Activated T-cell treated with anti-CD3 and anti-CD28 coated beads, Interleukin-2, amount 50 U/mL, for 4 hours (primary cell): ENCODE measurements around the gene TAL2. TPM values are rescaled to one million over a fixed set of nuclear protein-coding genes. Genes with fewer than 3 reads are reported as not detected.
"Not testable (repeated sequence)": the region's sequence is repeated elsewhere in the genome, so short reads cannot be mapped to it uniquely, and the experiment has no call there.

Source experiments
- ATAC-seq, 2 donors: fragments of 200-7000 bp; cut with Tn5 transposase; one replicate each; pipeline ENCODE4 v1.10.0; 2021
- DNase-seq: peaks from one replicate; pipeline ENCODE4 v3.0.0-alpha.2; 2020
- H3K27me3 Mint-ChIP-seq: one replicate; pipeline ENCODE4 v1.8.0; 2021; ENCODE audit warnings: low read depth, mixed read lengths
- H3K36me3 Mint-ChIP-seq: one replicate; pipeline ENCODE4 v1.8.0; 2022; ENCODE audit warnings: mixed read lengths; ENCODE audit not compliant: insufficient read depth
- H3K4me1 Mint-ChIP-seq: one replicate; pipeline ENCODE4 v1.8.0; 2021; ENCODE audit warnings: low read depth, mixed read lengths
- H3K4me3 Mint-ChIP-seq: one replicate; pipeline ENCODE4 v1.8.0; 2021; ENCODE audit warnings: mild to moderate bottlenecking, moderate library complexity, mixed read lengths
- H3K9me3 Mint-ChIP-seq: one replicate; pipeline ENCODE4 v1.8.0; 2021; ENCODE audit warnings: mixed read lengths
- total RNA-seq, 3 donors: library from RNA; stranded (reverse); gene quantifications; one replicate each; pipeline ENCODE4 v1.2.1, GENCODE V29; 2021

The TAL2 gene
- total RNA-seq, 3 donors from 2014 or later, result 0.38 to 0.54 TPM; not detected in 1

DNA sequence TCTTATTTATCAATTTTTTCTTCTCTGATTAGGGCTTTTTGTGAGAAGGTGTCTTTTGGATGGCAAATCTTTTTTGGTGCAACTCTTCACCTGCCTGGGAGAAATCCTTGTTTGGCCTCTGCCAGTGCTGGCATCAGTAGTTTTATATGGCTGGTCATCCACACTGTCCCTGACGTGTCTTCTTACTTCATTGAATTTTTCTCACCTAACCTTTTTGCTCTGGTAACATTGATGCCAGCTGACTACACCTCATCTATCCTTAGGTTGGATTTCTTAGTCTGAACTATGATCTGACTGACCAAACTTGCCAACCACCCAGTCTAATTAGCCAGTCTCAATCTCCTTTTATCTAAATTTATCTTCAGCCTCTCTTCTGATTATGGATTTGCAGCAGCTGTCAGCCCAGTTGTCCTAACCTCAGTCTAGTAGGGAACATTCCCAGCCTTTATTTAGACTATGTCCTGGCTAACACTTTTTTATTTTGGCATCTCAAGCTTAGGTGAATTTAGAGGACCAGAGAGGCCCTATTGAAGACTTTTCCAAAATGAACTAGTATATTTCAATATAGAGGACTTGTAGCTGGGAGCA lies 21.5 kb downstream of the TAL2 start:
- no peaks in the 10 kb centered on the region for H3K36me3 Mint-ChIP-seq
- H3K4me3 Mint-ChIP-seq, result no peak overlapping the region
- DNase-seq (no peak), ATAC-seq (no peak)
- no peaks in the 10 kb centered on the region for H3K4me1 Mint-ChIP-seq
- no peaks in the 10 kb centered on the region for H3K9me3 Mint-ChIP-seq
- H3K27me3 Mint-ChIP-seq, result peaks cover 15% of the 10 kb centered on the region

DNA sequence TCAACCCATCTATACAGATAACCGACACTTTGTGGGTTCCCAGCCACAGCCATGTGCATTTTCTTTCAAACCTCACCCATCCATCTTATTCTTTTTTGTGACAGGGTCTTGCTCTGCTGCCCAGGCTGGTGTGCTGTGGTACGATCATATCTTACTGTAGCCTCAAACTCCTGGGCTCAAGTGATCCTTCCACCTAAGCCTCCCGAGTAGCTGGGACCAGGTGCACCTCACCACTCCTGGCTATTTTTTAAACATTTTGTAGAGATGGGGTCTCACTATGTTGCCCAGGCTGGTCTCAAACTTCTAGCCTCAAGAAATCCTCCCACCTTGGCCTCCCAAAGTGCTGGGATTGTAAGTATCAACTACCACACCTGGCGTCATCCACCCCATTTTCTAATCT lies 24.7 kb downstream of the TAL2 start:
- H3K4me1 Mint-ChIP-seq, result no peaks in the 10 kb centered on the region
- no peak overlapping the region for H3K4me3 Mint-ChIP-seq
- H3K9me3 Mint-ChIP-seq, result no peaks in the 10 kb centered on the region
- DNase-seq, result no peak
- no peak for ATAC-seq
- no peaks in the 10 kb centered on the region for H3K36me3 Mint-ChIP-seq
- peaks cover 30% of the 10 kb centered on the region for H3K27me3 Mint-ChIP-seq

DNA sequence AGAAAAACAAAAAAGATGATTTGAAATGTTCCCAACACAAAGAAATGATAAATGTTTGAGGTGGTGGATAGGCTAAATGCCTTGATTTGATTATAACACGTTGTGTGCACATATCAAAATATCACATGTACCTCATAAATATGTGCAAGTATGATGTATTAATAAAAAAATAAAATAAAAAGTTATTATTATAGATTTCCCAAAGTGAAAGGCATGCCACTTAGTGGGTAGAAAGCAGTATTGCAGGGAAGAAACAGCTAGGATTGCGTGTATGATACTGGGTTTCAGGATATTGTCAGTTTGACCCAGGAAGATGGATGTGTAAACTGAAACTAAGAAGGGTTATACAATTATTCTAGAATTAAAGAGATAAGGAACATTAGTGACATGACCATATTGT lies 28.5 kb downstream of the TAL2 start:
- H3K36me3 Mint-ChIP-seq, result no peaks in the 10 kb centered on the region
- ATAC-seq (no peak), DNase-seq (no peak)
- peaks cover 44% of the 10 kb centered on the region for H3K27me3 Mint-ChIP-seq
- H3K9me3 Mint-ChIP-seq, result no peaks in the 10 kb centered on the region
- H3K4me3 Mint-ChIP-seq, result no peak overlapping the region
- peaks cover 14% of the 10 kb centered on the region for H3K4me1 Mint-ChIP-seq

- H3K9me3 Mint-ChIP-seq, result no peaks in the 10 kb centered on the region
- H3K4me3 Mint-ChIP-seq, result peak overlapping the region; percentile 87
- no peak for DNase-seq
- peaks cover 23% of the 10 kb centered on the region for H3K4me1 Mint-ChIP-seq
- peaks cover 29% of the 10 kb centered on the region for H3K27me3 Mint-ChIP-seq
- ATAC-seq, result peak in 1 of 2 donors; percentile 10
- H3K36me3 Mint-ChIP-seq, result no peaks in the 10 kb centered on the region
Observed at GRCh38 chr9:105693435-105694189, 31.4 kb downstream of the TAL2 start.

- Mint-ChIP-seq H3K36me3 (no peaks in the 10 kb centered on the region), H3K9me3 (no peaks in the 10 kb centered on the region), H3K4me3 (peak within 1 kb of the TSS; percentile 91), H3K4me1 (peaks cover 29% of the 10 kb centered on the region), H3K27me3 (peaks cover 28% of the 10 kb centered on the region)
- peak; percentile 72 for DNase-seq
- peak; percentile 90 for ATAC-seq
Observed at GRCh38 chr9:105694190-105694847, 32.1 kb downstream of the TAL2 start, which contains the start of gene TMEM38B. TMEM38B (plus strand) TSS chr9:105694541; CDS start chr9:105694661, 120 bp downstream.

DNA sequence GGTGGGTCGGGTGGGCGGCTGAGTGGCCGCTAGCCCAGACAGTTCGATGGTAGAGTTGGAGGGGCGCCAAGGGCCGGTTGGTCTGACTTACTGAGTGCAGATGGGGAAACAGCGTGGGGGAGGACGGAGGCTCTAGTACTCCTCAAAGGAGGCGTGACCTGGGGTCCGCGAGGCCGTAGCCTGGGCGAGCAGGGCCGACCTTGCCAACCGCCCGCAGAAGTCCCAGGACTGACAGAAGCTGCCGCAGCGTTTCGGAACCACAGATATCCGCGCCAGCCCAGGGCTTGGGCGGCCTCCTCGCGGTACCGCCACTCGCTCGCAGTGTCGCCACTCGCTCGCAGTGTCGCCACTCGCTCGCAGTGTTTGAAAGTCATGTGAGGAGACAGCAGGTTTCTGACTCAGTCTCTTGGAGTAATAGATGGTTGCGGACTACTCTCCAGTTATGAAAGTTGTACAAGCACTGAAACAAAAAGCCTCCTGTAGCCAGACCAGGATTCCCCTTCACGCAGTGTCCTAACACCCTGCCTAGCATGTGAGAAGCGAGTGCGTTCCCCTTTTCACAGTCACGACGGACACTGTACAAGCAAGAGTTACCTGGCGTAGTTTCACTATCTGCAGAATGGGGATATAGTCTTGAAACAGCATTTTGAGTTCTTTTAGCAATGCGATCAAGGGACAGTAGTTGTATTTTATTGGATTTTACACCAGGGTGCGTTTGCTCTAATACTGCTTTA lies 32.8 kb downstream of the TAL2 start:
- DNase-seq, result peak; percentile 25
- H3K4me1 Mint-ChIP-seq, result peaks cover 36% of the 10 kb centered on the region
- ATAC-seq, result peak; percentile 80 to 84
- no peaks in the 10 kb centered on the region for H3K36me3 Mint-ChIP-seq
- no peaks in the 10 kb centered on the region for H3K9me3 Mint-ChIP-seq
- H3K27me3 Mint-ChIP-seq, result peaks cover 27% of the 10 kb centered on the region
- peak overlapping the region; percentile 91 for H3K4me3 Mint-ChIP-seq

- no peaks in the 10 kb centered on the region for H3K9me3 Mint-ChIP-seq
- peaks cover 40% of the 10 kb centered on the region for H3K4me1 Mint-ChIP-seq
- no peaks in the 10 kb centered on the region for H3K36me3 Mint-ChIP-seq
- no peak overlapping the region for H3K4me3 Mint-ChIP-seq
- peaks cover 20% of the 10 kb centered on the region for H3K27me3 Mint-ChIP-seq
- DNase-seq (no peak), ATAC-seq (no peak)
Observed at GRCh38 chr9:105696219-105696793, 34.0 kb downstream of the TAL2 start.

DNA sequence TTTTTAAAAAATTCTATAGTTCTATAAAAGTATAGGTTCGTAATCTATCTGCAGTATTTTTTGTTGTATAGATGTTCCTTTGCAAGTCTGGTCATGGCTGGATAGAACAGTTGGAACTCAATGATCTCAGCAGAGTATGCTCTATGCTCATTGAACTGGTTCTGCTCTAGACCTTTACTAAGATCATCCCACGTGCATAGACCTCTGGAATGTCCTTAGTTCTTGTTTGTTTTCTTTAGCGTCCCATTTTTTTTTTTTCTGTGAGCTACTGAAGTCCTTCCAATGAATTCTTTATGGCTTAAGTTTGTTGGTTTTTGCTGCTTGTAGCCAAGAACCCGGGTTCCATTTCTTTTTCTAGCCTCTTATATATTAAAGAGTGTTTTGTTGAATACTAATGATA lies 35.6 kb downstream of the TAL2 start:
- Mint-ChIP-seq H3K4me1 (peaks cover 42% of the 10 kb centered on the region), H3K4me3 (no peak overlapping the region)

GRCh38 chr9:105698348-105698870 lies 36.2 kb downstream of the TAL2 start:
- ATAC-seq (no peak), DNase-seq (no peak)
- no peaks in the 10 kb centered on the region for H3K9me3 Mint-ChIP-seq
- H3K27me3 Mint-ChIP-seq, result peaks cover 5% of the 10 kb centered on the region
- H3K4me1 Mint-ChIP-seq, result peaks cover 41% of the 10 kb centered on the region
- no peaks in the 10 kb centered on the region for H3K36me3 Mint-ChIP-seq
- no peak overlapping the region for H3K4me3 Mint-ChIP-seq

More for the DNA sequence above, 35.6 kb downstream of the TAL2 start:
- peaks cover 8% of the 10 kb centered on the region for H3K27me3 Mint-ChIP-seq
- no peaks in the 10 kb centered on the region for H3K9me3 Mint-ChIP-seq
- ATAC-seq, result no peak
- DNase-seq, result no peak
- H3K36me3 Mint-ChIP-seq, result no peaks in the 10 kb centered on the region

- H3K36me3 Mint-ChIP-seq, result no peaks in the 10 kb centered on the region
- DNase-seq, result no peak
- no peaks in the 10 kb centered on the region for H3K9me3 Mint-ChIP-seq
- peaks cover 29% of the 10 kb centered on the region for H3K4me1 Mint-ChIP-seq
- no peak overlapping the region for H3K4me3 Mint-ChIP-seq
- no peak for ATAC-seq
- no peaks in the 10 kb centered on the region for H3K27me3 Mint-ChIP-seq
Observed at GRCh38 chr9:105700668-105701067, 38.4 kb downstream of the TAL2 start.

DNA sequence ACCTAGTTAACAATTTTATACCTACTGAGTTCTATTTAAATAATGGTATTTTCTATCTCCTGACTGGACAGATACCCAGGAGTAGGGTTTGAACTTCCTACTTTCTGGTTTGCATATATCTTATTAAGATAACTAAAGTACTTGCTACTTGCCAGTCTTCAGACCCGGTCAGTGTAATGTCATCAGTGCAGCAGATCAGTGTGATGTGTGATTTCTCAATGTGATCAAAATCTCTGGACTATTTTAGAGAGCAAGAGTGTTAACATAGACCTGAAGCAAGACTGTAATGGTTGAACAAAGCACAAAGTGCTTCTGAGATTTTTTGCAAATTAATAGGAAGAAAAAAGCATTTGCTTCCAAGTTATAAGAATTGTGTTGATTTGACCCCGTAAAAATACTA lies 38.9 kb downstream of the TAL2 start:
- H3K4me1 Mint-ChIP-seq, result peaks cover 26% of the 10 kb centered on the region
- H3K4me3 Mint-ChIP-seq, result no peak overlapping the region
- peaks cover under 1% of the 10 kb centered on the region for H3K36me3 Mint-ChIP-seq
- H3K27me3 Mint-ChIP-seq, result no peaks in the 10 kb centered on the region
- no peaks in the 10 kb centered on the region for H3K9me3 Mint-ChIP-seq
- ATAC-seq (no peak), DNase-seq (no peak)

DNA sequence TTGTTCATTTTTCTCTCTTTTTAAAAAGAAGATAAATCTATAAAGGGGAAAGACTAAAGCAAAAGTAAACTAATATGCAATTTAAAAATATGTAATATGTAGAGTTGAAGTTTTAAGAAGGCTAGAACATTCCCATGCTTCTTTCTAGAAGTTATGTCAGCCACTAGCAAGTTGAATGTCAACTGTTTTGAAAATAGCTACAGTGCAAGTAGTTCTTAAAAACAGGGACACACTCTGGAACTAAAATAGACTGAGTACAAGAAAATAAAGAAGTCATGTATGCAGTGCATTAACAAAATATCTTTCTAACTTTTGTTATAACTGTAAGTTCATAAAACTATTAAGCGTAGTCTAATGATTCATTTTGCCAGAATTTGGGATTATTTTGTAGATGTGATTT lies 40.0 kb downstream of the TAL2 start:
- DNase-seq, result no peak
- ATAC-seq, result no peak
- Mint-ChIP-seq H3K4me1 (peaks cover 21% of the 10 kb centered on the region), H3K27me3 (no peaks in the 10 kb centered on the region), H3K4me3 (no peak overlapping the region), H3K9me3 (no peaks in the 10 kb centered on the region), H3K36me3 (peaks cover 3% of the 10 kb centered on the region)

DNA sequence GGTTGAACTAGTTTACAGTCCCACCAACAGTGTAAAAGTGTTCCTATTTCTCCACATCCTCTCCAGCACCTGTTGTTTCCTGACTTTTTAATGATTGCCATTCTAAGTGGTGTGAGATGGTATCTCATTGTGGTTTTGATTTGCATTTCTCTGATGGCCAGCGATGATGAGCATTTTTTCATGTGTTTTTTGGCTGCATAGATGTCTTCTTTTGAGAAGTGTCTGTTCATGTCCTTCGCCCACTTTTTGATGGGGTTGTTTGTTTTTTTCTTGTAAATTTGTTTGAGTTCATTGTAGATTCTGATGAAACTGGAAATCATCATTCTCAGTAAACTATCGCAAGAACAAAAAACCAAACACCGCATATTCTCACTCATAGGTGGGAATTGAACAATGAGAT lies 41.4 kb downstream of the TAL2 start:
- not testable (repeated sequence) for H3K4me3 Mint-ChIP-seq, DNase-seq, H3K27me3 Mint-ChIP-seq, H3K36me3 Mint-ChIP-seq, H3K9me3 Mint-ChIP-seq, ATAC-seq
- H3K4me1 Mint-ChIP-seq, result peaks cover 26% of the 10 kb centered on the region

DNA sequence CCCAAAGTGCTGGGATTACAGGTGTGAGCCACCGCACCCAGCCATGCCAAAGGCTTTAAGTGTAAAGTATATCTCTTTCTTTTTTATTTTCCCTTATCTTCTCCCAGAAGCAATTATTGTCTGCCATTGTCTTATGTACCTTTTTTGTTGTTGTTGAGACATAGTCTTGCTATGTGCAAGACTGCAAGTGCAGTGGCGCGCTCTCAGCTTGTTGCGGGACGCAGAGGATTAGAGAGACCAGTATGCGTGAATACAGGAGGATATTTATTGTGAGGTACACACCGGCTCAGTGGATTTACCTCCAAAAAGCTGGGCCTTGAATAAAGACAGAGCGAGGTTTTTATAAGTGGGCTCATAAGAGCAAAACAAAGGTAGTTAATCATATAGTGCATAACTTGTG lies 43.9 kb downstream of the TAL2 start:
- peaks cover 7% of the 10 kb centered on the region for H3K36me3 Mint-ChIP-seq
- DNase-seq (no peak), ATAC-seq (no peak)

More for the DNA sequence above, 43.9 kb downstream of the TAL2 start:
- H3K27me3 Mint-ChIP-seq, result no peaks in the 10 kb centered on the region
- no peak overlapping the region for H3K4me3 Mint-ChIP-seq
- H3K4me1 Mint-ChIP-seq, result peaks cover 12% of the 10 kb centered on the region
- H3K9me3 Mint-ChIP-seq, result no peaks in the 10 kb centered on the region
